Middle frontal gyrus (tissue), 1 donor: ENCODE measurements around the gene PPIP5K1.
"Not testable (repeated sequence)": the region's sequence is repeated elsewhere in the genome, so short reads cannot be mapped to it uniquely, and the experiment has no call there.

ENCODE experiments used
- DNase-seq: peaks from one replicate; pipeline ENCODE4 v3.0.0-alpha.2; 2015; ENCODE audit warnings: low spot score; ENCODE audit errors: extremely low spot score

The PPIP5K1 gene

DNA sequence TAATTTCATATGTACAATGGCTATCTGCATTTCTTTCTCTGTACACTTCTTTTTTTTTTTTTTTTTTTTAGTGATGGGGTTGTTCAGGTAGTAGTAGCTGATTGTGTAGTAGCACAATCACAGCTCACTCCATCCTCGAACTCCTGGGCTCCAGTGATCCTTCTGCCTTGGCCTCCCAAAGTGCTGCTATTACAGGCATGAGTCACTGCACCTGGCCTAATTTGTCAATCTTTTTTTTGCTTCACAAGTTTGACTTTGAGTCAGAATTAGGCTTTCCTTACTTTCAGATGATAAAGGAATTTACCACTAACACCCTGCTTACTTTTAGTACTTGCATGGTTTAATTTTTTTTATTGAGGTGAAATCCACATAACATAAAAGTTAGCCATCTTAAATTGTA lies 44.6 kb downstream of the PPIP5K1 start:
- DNase-seq, result no peak

DNA sequence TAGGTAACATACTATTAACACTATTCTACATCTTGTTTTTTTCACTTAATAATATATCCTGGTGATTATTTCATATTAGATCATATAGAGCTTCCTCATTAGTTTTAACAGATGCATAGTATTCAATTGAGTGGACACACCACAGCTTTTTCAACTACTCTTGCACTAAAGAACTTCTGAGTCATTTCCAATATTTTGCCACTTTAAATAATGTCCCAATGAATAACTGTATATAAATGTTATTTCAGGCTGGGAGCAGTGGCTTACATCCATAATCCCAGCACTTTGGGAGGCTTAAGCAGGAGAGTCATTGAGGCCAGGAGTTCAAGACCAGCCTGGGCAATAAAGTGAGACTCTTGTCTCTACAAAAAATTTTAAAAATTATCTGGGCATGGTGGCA lies 45.7 kb downstream of the PPIP5K1 start:
- no peak for DNase-seq

GRCh38 chr15:43541785-43542184 lies 48.2 kb downstream of the PPIP5K1 start:
- no peak for DNase-seq

- no peak for DNase-seq
Observed at GRCh38 chr15:43538091-43538490, 51.9 kb downstream of the PPIP5K1 start.

DNA sequence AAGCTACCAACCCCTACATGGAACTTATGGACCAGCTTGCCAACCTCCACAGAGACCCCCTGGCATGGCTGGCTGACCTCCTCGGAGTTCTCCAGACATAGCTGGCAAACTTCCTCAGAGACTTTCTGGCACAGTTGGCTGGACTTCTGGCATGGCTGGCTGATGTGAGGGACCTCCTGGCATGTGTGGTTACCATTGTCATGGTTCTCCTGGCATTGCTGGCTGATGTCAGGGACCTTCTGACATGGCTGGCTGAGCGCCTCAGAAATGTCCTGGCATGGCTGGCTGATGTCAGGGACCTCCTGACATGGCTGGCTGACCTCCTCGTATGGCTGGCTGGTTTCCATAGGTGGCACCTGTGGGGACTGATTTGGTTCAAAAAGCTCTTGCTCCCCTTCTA lies 55.1 kb downstream of the PPIP5K1 start:
- no peak for DNase-seq

DNA sequence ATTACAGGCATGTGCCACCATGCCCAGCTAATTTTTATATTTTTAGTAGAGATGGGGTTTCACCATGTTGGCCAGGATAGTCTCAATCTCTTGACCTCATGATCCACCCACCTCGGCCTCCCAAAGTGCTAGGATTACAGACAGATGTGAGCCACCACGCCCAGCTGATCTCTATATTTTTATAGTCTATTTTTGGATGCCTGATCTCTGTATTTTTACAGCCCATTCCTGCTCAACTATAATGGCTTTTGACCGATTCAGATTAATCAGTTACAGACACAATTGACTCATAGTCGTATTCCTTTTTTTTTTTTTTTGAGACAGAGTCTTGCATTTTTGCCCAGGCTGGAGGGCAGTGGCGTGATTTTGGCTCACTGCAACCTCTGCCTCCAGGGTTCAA lies 57.2 kb downstream of the PPIP5K1 start:
- not testable (repeated sequence) for DNase-seq

DNA sequence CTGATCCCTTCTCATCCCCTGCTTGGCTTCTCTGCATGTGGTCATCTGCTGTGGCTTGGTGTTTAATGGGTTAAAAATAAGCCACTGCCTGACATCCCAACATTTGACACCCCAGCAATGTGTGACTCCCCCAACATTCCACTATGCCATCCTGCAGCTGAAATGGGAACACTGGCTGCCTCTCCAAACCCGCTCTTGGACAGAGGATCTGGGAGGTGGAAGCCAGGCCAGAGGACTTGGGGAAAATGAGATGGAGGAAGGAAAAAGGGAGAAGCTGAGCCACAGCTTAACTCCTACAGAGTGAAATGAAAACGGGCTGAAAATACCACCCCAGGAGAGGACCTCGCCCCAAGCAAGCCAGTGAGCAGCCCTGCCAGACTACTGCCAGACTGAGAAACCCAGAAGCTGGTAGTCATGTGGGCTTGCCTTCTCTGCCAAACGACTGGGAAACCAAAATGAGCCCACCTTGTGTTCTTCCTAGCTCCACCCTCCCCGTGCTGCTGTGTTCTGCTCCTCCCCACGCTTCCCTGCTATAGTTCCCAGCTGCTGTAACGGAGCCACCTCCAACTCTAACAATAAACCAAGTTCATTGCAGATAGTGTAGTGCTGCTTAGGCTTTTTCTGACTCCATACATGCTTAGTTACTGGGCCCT lies 58.9 kb downstream of the PPIP5K1 start:
- no peak for DNase-seq

- no peak for DNase-seq
Observed at GRCh38 chr15:43529587-43530345, 60.2 kb downstream of the PPIP5K1 start.

- DNase-seq, result no peak
Observed at GRCh38 chr15:43529141-43529540, 60.9 kb downstream of the PPIP5K1 start.

- DNase-seq, result no peak
Observed at GRCh38 chr15:43528542-43529007, 61.4 kb downstream of the PPIP5K1 start.

GRCh38 chr15:43527802-43528541 lies 62.0 kb downstream of the PPIP5K1 start:
- DNase-seq, result no peak

- DNase-seq, result no peak
Observed at GRCh38 chr15:43527016-43527801, 62.8 kb downstream of the PPIP5K1 start.

GRCh38 chr15:43526261-43526930 lies 63.6 kb downstream of the PPIP5K1 start:
- no peak for DNase-seq

DNA sequence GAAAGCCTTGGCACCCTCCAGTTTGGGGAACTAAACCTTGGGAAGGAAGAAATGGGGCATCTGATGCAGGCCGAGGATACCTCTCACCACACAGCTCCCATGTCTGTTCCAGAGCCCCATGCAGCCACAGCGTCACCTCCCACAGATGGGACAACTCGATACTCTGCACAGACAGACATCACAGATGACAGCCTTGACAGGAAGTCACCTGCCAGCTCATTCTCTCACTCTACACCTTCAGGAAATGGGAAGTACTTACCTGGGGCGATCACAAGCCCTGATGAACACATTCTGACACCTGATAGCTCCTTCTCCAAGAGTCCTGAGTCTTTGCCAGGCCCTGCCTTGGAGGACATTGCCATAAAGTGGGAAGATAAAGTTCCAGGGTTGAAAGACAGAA lies 64.9 kb downstream of the PPIP5K1 start:
- no peak for DNase-seq

GRCh38 chr15:43524254-43524845 lies 65.7 kb downstream of the PPIP5K1 start:
- DNase-seq, result no peak

DNA sequence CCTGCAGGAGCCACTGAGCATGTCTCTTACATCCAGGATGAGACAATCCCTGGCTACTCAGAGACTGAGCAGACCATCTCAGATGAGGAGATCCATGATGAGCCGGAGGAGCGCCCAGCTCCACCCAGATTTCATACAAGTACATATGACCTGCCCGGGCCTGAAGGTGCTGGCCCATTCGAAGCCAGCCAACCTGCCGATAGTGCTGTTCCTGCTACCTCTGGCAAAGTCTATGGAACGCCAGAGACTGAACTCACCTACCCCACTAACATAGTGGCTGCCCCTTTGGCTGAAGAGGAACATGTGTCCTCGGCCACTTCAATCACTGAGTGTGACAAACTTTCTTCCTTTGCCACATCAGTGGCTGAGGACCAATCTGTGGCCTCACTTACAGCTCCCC lies 66.4 kb downstream of the PPIP5K1 start:
- no peak for DNase-seq

DNA sequence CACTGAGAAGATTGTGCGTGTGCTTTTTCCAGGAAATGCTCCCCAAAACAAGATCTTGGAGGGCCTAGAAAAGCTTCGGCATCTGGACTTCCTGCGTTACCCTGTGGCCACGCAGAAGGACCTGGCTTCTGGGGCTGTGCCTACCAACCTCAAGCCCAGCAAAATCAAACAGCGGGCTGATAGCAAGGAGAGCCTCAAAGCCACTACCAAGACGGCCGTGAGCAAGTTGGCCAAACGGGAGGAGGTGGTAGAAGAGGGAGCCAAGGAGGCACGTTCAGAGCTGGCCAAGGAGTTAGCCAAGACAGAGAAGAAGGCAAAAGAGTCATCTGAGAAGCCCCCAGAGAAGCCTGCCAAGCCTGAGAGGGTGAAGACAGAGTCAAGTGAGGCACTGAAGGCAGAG lies 67.8 kb downstream of the PPIP5K1 start:
- no peak for DNase-seq

DNA sequence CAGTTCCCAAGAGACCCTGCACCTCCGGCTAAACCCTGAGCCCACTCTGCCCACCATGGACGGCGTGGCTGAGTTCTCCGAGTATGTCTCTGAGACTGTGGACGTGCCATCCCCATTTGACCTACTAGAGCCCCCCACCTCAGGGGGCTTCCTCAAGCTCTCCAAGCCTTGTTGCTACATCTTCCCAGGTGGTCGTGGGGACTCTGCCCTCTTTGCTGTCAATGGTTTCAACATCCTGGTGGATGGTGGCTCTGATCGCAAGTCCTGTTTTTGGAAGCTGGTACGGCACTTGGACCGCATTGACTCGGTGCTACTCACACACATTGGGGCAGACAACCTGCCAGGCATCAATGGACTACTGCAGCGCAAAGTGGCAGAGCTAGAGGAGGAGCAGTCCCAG lies 68.6 kb downstream of the PPIP5K1 start:
- no peak for DNase-seq

DNA sequence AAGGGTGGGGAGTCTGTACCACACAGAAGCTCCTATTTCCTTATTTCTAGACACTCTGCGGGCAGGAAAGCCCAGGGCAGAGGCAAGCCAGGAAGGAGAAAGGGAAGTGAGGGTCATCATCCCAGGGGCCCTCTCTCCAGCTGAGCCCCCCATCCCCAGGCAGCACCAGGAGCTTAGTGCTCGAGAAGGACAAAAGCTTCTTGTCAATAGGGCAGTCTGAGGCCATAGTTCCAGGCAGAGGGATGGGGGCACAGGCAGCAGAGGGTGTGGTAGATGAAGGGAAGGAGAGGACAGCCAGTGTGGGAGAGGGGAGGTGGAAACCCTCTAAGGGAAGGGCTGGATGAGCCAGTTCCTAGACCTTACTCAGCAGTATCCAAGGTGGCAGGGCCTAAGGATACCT lies 69.9 kb downstream of the PPIP5K1 start:
- no peak for DNase-seq

GRCh38 chr15:43519196-43519595 lies 70.8 kb downstream of the PPIP5K1 start:
- no peak for DNase-seq
